NOMO-1 treated with dmso at 0.1 percent for 144 hours (cell line): ENCODE data around the gene CNTN1.

Experiments
- DNase-seq: peaks from one replicate; lab custom pipeline; 2025; ENCODE audit not compliant: unreplicated experiment; lab: John Stamatoyannopoulos, UW

The CNTN1 gene

DNA sequence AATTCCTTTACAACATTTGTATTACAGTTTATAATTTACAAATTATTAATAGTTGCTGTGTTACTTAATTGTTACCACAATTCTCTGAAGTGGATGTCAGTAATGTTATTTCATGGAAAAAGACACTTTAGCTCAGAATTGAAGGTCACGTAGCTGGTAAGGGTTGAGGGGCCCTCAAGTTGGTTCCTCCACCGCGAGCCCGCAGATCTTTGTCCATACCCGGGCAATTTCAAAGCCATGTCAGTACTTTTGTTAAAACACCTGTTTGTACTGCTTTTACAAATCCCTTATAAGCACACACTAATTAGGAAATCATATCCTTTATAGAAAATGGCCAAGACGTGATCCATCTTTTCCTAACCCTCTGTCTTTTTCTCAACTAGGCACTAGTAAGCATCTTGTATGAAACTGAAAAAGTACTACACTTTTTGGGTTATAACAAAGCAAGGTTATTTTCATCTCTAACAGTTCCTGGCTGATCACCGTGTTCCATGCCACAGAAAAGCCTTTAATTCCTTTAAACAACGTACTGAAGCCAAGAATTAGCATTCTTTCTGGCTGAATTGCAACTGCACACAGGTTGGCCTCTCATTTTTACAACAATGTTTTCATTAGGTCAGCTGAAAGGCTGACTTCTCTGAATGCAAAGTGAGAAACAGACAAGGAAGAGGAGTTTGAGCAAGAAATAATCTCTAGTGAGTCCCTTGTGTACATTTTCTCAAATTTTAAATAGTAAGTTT lies 76.1 kb downstream of the CNTN1 start:
- no peak for DNase-seq

DNA sequence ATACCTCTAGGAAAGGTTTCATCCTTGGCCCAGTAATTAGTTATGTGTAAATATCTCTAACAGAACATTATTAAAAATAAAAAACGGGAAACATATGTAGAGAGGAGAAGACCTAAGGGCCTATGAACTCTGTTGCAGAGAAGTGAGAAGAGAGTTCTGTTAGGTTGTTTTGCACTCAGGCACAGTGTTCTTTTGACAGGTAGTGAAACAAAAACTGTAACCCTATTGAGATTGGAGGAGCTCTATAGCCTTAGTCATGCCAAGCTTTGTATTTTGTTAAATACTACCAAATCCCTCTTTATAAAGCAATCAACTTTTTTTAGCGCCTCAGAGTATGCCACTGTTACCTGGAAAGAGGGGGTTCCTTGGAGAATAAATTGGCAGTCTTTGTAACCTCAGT lies 77.6 kb downstream of the CNTN1 start:
- no peak for DNase-seq

DNA sequence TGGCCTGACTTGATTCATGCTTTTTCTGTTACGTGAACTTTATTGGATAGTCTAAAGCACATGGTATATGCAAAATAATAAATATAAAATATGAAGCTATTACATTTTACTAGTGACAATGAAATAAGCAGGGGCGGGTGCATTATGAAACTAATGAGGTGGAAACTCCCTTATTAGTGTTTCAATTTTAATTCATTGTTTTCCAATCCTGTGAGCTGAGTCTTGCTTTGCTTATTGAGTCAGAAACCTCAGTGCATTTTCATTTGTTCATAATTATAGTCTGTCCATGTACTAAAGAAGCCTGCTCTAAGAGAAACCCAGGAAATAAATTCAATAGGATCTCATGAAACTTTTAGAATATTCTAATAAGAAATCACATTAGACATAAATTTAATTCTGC lies 78.5 kb downstream of the CNTN1 start:
- no peak for DNase-seq

DNA sequence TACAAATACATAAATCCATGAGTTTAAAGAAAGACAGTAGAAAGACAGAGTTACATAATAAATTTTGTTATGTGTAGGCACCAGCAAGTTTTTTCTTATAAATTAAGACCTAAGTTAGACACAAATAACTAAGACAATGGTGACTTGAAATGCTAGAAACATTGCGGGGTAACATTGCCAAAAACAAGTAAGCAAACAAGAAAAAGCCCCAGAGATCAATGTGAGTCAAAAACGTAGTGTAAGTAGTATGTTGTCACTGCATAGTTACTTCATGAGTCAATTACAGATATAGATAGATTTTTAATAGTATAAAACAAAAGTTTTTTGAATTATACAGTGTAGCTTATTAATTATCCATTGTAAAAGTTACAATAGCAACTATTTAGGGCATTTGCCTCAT lies 83.4 kb downstream of the CNTN1 start:
- DNase-seq, result no peak

DNA sequence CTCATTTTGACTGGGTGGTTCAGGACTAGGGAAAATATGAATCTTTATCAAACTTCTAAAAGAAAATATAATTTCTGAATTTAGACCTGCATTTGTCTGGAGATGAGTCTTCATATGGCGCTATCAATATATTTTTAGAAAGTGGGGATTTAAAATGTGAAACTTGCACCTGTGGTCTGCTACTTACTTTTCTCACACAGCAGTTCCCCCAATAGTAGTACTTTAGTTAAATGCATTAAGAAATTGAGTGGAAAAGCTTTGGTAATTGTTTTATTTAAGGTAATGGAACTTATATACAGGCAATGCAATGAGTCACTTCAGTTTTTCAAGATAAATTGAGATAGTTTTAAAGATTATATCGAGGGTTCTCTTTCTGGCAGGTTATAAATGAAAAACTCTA lies 91.9 kb downstream of the CNTN1 start:
- no peak for DNase-seq

DNA sequence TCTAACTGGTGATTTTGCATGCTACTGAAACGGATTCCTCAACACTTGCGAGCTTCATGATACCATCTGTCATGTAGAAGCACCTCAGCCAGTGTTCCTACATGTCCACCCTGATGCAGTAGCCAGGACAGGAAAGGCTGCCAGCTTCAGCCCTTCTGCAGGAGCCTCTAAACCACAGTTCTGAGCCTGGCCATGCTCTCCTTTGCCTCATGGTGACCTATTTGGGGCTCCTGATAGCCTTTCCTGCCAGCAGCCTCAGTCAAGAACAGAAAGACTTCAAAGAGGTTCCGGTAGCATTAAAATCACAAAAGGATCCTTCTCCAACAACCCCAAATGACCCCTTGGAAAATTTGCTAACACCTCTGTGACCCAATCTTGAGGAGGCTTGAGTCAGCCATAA lies 96.0 kb downstream of the CNTN1 start:
- DNase-seq, result no peak

DNA sequence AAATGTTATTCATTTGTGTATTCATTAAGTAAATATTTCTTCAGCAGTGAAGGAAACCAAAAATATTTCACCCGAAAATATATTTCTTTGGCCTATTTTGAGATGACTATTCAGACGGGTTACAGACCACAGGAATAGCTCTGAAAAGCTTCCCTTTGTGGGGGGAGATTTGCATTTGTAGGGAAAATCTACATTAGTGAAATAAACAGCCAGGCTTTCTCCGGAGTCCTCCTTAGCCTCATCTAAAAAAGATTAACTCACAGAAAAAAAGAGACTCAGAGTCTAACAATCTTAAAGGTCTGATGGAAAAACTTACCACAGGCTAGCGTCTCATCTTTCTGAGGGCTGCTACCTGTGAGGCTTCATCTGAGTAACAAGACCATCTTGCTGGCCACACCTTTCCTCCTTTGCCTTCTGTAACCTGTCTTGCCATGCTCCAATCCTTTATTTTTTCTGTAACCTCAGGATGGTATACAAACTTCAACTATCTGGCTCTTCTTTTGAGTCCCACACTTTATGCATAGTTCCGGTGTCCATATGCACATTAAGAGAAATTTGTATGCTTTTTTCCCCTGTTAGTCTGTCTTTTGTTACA lies 100.7 kb downstream of the CNTN1 start:
- no peak for DNase-seq

DNA sequence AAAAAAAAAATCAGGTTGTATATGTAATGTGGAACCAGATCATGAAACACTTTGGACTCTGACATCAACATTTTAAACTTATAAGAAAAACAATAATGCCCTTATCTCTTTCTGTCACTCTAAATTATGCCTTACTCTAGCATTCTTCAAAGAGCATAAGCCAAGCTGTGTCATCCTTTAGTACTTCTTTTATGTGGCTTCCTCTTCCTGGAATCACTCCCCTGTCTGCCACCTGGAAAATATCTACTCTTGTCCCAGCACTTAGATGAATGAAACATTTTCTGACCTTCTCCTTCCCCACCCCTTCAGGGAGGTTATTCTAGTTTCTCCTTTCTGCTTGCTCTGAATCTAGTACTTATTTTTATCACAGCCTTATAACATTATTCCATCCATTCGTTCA lies 101.2 kb downstream of the CNTN1 start:
- DNase-seq, result no peak

DNA sequence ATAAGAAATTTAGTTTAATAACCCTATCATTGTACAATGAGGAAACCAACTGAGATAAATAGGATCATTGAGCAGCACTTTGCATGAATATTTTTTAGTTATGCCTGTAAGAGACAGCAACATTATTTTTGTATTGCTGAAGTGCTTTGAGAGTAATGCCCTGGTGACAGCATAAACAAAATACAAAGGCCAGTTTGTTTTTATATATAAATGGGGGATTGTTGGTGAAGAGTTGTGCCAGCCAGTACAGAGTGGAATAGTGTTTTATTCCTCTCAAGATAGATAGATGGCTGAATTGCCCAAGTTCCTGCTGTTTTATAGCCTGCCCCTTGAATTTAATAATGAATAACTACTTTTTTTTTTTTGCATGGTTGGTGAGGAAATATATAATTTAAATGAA lies 101.8 kb downstream of the CNTN1 start:
- no peak for DNase-seq

DNA sequence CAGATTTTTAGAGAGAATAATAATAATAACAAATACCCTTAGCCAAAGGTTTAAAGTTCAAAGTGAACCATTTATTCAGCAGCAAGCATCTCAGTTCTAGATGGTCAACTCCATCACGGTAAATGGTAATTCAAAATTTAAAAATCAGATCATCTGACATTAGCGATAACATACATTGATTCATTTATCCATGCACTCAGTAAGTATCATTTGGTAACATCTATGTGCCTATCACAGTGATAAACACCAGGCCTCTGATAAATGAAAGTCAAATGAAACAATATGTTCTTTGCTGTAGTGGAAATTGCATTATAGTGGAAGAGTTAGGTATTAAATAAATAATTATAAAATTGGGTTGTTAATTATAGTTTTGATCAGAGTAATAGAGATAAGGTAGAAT lies 108.8 kb downstream of the CNTN1 start:
- DNase-seq, result no peak

DNA sequence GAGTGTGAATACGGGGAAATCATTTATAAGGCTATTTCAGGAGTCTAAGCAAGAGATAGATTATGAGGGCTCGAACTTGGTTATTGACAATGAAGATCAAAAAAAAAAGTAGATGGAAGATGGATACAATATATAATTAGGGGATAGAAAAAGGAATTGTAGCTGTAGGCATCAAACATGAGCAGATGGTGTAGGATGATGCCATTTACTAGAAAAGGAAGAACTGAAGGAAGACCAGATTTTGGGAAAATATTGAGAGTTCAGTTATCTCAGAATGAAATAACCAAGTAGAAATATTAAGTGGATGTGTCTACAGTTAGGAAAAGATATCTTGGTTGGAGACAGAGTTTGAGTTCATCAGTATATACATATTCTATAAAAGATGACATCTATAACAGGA lies 109.6 kb downstream of the CNTN1 start:
- no peak for DNase-seq

DNA sequence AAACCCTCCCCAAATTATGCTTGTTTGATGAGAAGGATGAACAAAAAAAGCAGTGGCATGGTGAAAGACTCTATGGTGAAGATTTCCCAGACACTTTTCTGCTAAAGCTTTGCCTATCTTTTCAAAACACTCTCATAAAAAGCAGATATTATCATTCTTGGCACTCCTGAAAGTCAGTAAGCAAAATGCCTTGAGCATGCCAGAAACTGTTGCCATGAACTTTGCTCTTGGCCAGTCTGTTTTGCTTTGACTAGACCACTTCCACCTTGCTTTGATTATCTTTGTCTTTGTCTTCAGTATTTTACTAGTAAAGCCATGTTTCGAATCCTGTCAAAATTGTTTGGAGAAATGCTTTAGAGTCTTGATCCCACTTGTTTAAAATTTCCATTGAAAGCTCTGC lies 110.4 kb downstream of the CNTN1 start:
- no peak for DNase-seq

DNA sequence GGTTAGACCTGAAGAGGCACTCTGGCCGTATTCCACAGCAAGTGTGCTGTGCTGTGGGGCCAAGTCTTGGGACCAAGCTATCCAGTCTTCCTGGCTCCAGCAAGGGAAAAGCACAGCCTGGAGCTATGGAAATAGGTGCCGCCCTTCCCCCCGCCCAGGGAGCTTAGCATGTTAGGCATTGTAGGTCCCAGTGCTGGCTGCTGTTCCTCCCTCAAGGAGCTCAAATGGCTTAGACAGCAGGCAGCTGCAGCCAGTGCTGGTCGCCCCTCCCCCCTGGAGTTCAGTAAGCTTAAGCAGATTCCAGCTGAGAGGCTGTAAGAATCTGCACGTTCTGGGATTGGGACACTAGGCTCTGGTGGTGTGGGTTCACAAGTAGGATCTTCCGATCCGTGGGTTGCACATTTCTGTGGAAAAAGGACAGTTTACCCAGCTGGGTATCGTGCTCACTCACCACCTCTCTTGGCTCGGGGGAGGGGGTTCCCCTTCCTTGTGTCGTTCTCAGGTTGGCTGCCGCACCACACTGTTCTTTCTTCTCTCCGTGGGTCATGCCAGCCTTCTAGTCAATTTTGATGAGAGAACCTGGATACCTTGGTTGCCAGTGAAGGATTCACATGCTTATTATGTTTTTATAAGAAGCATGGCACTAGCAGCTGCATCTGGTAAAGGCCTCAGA lies 127.3 kb downstream of the CNTN1 start:
- no peak for DNase-seq

DNA sequence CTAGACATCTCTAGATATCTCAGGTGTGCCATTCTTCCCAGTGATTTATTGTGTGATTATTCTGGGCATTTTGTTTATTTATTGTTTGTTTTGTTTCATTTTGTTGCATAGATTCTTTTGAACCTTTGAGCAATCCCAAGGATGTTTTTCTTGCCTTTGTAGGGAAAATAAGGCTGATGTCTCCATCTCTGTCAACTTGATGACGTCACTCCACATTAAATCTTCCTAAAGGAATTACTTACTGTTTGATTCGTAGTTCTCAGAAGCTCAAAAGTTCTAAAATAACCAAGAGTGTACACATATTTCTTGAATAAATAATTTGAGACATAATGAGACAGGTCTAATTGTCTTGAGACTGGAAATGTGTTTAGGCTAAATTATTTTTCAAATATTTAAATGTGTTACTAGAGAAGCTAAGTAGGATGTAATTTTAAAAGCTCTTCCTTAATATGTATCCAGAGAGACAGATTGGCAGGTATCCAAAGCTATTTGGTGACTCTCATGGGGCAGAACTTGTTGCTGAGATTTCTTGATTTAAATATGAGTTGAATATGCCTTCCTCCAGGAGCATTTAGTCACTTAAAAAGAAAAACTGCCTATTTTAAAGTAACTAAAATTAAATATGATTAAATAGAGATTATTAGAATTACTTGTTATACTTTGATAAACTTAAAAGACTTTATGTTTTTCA lies 128.7 kb downstream of the CNTN1 start:
- DNase-seq, result no peak

DNA sequence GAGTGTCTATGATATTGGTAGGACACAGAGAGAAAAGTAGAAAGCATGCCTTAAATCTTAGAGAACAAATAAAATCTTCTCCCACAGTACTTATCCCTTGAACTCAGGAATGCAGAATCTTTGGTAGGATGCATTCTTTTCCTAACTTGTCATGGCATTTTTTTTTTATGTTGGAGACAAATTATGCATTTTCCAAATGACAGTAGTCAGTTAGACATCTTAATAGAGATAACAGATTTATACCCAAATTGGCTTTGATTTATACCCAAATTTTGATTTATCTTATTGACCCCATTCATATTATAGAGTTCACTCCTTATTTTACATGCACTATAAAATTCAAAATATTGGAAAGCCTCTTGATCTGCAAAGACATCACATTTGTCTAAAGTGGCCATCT lies 132.9 kb downstream of the CNTN1 start:
- DNase-seq, result no peak

DNA sequence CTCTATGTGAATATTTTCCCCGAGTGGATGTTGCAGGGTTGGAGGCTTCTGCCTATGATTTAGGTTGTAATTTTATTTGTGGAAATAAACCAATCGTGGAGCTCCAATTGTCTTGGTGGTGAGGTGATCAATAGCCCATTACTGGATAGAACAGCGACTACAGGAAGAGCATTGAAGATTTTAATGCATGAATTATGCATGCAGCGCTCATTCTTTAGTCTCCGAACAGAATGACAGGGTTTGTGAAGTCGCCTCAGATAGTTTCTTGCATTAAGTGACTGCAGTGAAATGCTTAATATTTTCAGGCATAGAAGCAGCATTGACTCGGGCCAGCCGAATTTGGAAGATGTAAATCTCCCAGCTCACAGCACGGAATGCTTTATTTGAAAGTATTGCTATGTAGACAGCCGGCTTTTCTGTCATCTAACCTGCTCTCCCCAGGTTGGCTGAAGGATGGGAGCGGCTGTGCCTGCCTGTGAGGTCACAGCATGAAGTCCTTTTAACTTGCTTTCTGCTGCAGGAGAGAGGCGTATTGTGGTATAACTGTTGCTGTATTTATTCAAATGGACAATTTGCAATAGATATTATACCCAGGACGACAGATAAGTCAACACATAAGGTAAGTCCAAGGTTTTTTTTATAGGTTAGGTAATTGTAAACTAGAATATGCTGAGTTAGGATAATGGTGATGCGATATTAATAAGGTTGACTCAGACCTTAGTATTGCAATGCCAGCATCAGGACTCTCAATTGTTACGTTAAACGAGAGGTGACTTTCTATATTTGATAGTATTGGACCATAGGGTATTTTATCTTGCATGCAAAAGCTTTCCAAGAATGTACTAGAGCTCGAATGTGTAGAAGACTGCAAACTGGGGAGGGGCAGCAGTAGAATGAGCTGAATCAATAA lies 135.7 kb downstream of the CNTN1 start:
- DNase-seq, result no peak

DNA sequence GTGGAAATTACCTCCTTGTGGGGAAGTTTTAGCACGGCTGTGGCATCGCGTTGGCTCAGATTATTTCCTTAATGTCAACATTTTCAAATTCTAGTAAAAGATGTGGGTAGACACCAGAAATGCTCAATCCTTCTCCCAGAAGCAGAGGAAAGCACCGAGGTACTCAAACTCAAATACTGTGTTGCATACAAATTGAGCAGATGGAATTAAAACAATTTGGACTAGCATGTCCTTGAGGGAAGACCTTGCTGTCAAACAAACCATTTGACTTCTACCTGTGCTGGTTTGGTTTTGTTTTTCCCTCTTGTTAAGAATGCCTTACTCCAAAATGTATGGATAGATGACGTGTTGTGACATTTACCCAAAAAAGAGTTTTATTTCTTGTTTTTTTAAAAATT lies 136.4 kb downstream of the CNTN1 start:
- DNase-seq, result no peak

DNA sequence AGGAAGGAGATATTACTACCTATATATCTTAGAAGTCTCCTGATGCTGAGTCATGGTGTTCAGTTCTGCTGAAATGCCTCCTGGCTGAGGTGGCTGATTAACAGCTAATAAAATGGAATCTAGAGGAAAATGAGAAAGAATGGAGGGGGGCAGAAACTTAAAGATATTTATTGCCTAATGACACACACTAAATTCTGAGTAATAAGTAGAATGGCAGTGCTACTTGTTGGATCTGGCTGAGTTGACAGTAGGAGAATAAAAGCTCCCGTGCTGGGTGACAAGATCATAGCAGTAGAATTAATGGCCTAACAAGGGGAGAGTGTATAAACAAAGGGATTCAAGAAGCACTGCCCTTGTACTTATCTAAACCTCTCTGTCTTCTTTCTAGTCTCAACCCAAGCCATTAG lies 137.5 kb downstream of the CNTN1 start:
- DNase-seq, result no peak

DNA sequence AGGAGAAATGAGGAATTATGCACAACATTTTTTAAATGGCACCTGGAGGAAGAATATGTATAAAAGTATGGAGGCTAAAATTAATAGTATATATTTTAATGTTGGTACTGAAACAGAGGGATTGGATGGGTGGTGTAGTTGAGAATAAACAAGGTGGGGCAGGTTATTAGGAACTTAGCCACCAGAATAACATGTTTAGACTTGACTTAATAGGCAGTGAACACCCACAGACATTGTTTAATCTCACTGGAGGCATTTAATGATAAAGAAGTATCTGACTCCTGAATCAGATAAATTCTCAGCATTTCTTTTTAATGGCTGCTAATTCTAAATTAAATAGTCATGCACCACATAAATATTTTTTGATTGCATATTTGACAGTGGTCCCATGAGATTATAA lies 139.7 kb downstream of the CNTN1 start:
- no peak for DNase-seq

DNA sequence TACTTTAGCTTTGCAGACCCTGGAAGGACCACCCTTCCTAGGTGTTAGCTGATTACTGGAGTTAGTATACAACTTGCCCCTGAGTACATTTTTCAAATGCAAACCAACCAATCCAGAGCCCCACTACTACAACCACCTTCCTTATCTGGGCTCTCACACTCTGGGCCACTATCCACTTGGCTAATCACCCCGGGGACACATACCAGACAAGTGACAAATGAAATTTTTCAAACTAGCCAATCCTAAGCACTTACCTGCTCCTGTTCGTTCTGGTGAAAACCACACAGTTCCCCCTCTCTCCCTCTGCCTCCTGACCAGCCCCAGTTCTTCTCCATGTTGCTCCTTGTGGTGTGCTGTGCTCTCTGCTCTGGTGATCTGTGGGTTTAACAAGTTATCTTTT lies 140.4 kb downstream of the CNTN1 start:
- DNase-seq, result no peak

DNA sequence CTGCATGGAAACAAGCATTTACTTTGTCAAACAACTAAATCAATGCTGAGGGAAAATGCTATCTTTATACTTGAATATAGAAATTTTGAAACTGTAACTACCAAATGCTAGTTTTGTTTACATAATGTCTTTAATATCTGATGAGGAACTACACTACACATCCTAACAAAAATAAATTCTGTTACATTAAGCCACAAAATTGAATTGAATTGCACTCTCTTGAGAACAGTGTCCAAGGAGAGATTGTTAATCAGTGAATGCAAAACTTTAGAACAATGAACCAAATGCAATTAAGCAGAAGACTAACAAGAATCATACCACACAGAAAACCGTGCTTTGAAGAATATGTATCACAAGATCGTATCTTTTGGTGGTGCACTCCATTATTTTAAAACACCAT lies 141.6 kb downstream of the CNTN1 start:
- no peak for DNase-seq
